ENCODE data around the gene TIMM29.

GRCh38 chr19:10907925-10908324 is 20.7 kb upstream of the TIMM29 start:
- TF ChIP-seq CTCF (conservative IDR thresholded peaks at IDR 0.05; ENCODE audit: low read length) (no peak), EZH2phosphoT487 (IDR thresholded peaks at IDR 0.05; ENCODE audit: borderline replicate concordance, low read depth, low read length) (no peak)
